HG02943 (cell line): Measurements from ENCODE around the gene GRM7.

Source experiments
- ATAC-seq: cut with Tn5 transposase; IDR thresholded peaks from one replicate; pipeline ENCODE4 v1.9.1; 2021; ENCODE audit warnings: mild to moderate bottlenecking, low read depth, moderate library complexity; ENCODE audit not compliant: unreplicated experiment

The GRM7 gene

DNA sequence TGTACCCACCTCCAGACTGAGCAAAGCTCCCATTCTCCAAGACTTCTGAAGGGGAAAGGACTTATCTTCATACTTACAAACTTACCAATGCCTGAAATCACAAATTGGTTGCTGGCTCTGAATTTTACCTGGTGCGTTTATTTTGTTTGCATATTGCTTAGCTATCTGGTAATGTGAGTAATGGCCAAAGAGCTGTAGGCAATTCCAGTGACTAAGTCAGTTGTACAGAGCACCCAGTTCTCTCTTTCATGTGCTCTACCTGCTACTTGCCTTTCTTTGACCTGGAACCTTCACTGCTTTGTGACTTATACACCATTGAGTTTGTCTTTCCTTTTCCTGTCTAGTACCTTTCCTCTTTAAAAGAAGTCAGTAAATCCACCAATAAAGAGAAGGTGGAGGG, 884.8 kb downstream of the GRM7 start:
- ATAC-seq, result no peak

DNA sequence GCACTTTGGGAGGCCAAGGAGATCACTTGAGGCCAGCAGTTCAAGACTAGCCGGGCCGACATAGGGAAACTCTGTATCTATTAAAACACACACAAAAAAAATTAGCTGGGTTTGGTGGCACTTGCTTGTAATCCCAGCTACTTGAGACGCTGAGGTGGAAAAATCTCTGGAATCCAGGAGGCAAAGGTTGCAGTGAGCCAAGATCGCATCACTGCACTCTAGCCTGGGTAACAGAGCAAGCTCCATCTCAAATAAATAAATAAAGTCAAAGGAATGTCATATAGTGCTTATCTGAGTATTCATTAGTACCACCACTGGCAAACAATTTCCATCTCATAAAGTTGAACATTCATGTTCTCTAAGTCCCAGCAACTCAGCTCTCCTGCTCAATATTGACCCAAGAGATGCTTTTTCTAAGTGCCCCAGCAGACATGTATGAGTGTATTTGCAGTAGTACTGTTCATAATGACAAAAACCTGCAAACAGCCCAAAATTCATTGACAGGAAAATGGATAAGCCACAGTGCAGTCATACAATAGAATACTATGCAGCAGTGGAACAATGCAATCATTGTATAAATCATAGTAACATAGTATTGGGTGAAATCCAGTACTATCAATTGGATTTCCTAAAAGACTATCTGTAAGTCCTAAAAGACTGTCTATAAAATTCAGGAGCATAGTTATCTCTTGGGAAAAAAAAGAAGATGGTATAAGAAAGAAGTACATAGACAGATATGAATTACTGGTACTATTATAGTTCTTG, 889.2 kb downstream of the GRM7 start:
- no peak for ATAC-seq

DNA sequence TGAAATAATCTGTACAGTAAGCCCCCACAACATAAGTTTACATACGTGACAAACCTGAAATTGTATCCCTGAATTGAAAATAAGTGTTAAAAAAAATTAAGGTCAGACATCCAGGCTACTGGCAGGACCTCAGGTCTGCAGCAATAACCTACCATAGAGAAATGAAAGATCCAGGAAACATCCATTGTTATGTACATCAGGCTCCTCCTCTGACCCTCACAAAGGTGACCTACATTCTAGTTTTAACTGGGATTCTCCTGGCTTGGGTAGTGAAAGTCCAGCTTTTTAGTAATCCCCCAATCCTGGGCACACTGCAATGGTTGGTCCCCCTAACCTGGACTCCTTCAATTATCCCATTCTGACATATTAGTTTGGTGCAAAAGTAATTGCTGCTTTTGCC, 891.1 kb downstream of the GRM7 start:
- ATAC-seq, result no peak

DNA sequence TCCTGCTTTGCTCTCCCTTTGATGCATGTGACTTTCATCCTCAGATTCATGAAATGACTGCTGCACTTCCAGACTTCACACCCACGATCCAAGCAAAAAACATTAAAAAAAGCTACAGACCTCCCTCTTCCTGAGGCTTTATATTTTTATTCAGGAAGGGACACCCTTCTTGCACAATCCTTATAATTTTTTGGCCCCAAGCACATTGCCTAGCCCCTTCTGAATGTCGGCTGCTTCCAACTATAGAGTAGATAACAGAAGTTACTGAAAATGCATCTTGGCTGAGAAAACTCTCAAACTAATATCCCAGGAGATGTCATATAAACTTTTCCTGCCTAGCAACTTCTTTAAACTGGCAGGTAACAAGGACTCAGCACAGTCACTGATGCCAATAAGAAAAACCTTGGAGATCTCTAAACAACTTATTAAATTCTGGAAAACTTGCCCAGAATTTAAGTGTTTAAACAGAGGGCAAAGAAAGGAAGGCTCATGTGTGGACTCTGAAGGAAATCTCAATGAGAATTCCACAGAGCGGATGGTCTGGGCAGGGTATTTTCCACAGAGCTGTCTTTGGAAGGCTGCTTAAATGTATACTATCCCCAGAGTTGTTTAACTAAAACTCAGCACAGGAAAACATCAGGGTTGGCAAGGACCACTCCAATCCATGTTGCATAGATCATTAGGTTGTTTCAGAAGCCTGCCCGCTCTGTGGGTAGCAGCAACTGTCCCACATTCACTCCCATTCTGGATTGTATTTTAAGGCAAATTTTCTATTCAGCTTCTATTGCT, 893.9 kb downstream of the GRM7 start:
- no peak for ATAC-seq

DNA sequence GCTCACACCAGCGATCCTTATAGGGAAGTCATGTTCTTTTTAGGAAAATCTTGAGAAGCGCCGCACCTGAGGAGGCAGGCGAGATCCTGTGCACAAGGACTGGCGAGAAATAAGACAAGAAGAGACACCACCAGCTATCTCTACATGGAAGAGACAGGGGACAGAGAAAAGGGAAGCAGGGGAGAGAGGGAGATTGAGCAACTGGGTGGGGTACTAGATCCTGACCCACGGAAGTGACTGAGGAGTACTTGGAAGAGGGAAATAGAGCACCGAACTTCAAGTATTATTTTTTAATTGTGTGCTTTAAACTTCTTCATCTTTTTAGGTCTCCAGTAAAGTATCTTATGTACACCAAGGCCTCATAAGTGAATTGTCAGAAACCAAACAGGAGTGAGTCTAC, 898.7 kb downstream of the GRM7 start:
- ATAC-seq, result no peak

DNA sequence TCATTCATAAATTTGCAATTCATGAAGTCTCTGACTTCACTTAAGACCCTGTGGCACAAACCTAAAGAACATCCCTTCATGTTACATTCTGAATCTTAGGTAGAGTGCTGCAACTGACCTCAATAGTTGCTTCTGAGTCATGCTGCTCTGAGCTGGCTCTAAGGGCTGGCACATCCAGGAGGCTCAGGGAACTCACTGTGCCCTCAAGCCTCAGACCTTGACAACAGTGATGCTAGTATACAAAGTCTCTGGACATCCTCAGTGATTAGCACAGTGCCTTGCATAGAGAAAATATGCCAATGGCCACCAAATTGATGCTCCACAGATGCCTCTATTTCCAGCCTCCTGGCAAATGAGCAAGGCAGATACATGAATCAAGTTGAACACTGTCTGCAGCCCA, 899.8 kb downstream of the GRM7 start:
- no peak for ATAC-seq

DNA sequence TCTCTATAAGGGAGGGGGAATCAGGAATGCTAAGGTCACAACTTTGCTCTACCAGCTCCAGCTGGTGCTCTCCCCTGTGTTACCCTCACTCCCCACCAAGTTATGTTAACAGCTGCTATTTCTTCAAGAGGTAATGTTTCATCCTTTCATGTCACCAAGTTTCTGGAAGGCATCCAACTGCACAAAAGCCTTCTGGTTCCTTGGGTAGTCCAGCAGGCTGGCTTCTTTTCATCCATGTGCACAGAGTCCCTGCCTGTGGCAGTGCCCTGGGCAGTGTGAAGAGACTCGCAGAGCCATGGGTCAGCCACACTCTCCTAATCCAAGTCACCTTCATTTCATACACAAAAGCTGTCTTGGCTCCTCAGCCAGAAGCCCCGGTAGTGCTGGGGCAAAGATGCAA, 903.2 kb downstream of the GRM7 start:
- ATAC-seq, result no peak

DNA sequence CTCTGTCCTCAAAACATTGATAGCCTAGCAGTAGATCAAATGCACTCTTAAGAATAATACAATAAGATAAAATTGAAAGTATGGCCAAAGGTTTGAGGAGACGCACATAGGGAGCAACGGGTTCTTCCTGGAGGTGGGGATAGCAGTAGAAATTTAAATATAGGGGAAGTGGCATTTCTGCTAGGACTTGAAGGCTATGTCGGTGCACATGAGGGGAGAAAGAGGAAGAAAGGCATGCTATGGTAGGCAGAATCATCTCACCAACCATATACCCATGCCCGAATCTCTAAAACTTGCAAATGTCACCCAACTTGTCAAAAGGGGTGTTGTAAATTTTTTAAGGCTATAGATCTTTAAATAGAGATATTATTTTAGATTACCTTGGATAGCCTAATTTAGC, 905.6 kb downstream of the GRM7 start:
- no peak for ATAC-seq

DNA sequence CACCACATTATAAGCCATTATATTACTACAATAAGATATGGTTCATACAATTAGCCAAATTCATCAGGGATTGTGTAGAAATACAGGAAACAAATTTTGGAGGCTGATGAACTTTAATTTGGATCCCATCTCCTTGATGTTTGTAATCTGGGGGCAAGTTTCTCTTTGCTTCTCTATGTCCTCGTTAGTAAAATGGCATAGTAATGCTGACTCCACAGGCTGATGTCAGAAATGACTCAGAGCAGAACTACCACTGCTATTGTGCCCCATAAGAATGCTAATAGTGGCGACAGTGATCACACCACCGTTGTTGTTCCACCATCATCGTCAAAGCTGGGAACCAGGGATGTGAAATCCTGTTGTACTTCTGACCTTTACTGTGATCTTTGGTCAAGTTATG, 918.4 kb downstream of the GRM7 start:
- no peak for ATAC-seq

DNA sequence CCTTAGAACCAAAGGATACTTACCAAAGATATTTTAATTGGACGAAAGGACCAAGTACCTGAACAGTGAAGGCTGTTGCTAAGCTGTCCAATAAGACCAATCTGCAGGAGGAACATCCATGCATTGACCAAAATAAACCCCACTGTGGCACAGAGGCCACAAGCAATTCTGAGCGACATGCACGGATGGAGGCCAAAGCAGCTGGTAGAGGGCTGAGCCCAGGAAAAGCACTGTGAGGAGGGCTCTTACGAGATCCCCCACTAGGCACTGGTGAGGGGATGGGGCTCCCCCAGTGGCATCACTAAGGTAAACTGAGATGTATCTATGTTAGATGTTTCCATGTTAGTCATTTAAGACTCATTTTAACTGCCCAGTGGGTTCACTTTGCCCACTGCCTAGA, 920.5 kb downstream of the GRM7 start:
- ATAC-seq, result no peak

DNA sequence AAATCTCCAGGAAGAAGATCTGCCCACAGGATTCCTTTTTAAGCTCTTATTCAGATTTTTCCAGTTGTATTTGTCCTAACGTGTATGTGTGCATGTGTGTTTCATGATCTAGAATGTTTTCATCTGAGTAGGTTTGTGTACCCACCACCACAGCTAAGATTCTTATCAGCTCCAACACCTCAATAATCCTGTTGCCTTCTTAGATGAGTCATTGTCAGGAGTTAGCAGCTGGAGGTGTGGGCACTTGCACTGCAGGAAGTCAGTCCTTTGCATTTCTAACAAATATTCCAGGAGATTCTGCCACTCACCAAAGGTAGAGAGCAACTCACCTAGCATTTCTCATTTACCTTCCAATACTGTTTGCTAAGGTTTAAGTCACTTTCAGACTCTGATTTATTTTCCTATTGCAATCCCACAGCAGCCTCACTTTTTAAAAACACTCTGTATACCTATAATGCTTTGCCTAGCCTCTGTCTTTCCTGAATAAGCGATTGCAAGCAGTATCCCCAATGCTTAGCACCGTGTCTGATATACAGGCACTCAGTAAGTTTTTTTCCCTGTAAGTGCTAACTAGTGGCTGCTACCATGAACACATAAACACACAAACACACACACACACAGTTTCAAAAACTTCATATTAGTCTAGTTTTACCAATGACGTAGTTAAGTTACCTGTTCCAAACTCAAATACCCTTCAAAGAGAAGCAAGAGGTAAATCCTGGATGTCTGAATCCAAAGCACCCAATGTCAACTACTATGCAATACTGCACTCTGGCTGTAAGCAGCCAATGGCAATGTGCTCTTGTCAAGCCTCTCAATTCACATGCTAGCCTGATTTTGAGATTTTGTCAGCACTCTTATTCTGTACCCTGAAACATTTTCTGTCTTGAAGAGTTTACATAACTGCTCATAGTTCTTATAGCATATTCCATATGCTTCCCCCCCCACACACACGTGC, 927.2 kb downstream of the GRM7 start:
- no peak for ATAC-seq

DNA sequence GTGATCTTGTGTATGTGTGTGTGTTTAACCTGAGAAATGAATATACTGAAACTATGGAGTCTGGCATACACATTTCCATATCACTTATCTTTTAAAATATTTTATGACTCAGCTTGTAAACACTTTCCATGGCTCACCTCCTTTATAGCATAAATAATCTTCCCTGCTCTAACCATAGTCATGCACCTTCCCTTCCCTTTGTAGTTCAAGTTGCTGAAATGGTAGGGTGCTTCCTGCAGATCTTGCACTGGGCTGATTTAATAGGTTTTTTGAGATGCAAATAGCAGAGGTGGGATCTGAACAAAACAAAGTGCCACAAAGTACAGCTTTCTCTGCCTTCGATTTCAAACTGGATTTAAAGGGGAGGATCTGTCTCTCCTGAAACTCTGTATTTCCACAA, 928.0 kb downstream of the GRM7 start:
- no peak for ATAC-seq

DNA sequence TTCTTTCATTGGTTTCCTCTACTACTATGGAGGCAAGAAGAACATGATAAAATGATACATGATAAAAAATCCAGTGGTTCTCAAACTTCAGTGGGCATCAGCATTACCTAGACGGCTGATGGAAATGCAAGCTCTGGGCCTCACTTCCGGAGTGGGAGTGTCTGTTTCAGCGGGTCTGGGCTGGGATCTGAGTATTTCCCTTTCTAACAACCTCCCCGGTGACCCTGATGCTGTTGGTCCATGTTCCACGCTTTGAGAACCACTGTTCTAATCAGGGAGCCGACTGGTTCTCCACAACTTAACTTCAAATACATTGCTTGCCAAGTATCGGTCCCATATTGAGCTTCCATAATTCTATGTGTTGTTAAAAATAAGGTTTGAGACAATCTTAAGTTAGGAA, 928.4 kb downstream of the GRM7 start:
- no peak for ATAC-seq

DNA sequence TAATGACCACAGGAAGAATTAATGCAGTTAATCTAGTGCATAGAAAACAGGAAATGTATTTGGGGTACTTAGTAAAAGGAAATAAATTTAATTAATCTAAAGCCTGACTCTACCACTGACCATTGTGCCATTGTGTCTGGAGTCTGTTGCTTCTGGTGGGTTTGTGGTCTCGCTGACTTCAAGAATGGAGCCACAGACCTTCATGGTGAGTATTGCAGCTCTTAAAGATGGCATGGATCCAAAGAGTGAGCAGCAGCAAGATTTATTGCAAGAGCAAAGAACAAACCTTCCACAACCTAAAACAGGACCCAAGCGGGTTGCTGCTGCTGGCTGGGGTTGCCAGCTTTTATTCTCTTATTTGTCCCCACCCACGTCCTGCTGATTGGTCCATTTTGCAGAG, 929.2 kb downstream of the GRM7 start:
- ATAC-seq, result no peak
